Psoas muscle (tissue), 8 donors: ENCODE measurements around the gene IL23R. TPM values are rescaled to one million over a fixed set of nuclear protein-coding genes. Genes with fewer than 3 reads are reported as not detected.
A peak's percentile ranks its signal among the peaks of the same experiment; 100 is the strongest.

Experiments used
- ATAC-seq, 4 donors: fragments of 200-7000 bp; cut with Tn5 transposase; one replicate each; pipeline ENCODE4 v1.9.1; 2020; ENCODE audit warnings: moderate library complexity in 3 of 4, mild to moderate bottlenecking in 2 of 4
- DNase-seq, 2 donors: peaks; one replicate each; pipeline ENCODE4 v3.0.0-alpha.2; 2020
- H3K27ac ChIP-seq: fragments of 200-600 bp; one replicate; pipeline ENCODE4 v1.8.0; 2022
- H3K27me3 ChIP-seq, 3 donors: fragments of 200-600 bp in 1 of 3; one replicate each; pipeline versions ENCODE4 v1.6.1 to v1.8.0; 2013 to 2022; ENCODE audit warnings: low read length in 2 of 3, mild to moderate bottlenecking in 2 of 3, moderate library complexity in 1 of 3; ENCODE audit not compliant: insufficient read depth in 3 of 3
- H3K36me3 ChIP-seq, 2 donors: fragments of 200-600 bp in 1 of 2; one replicate each; pipeline versions ENCODE4 v1.6.1 to v1.8.0; 2013 to 2022; ENCODE audit warnings: low read depth in 1 of 2, mild to moderate bottlenecking in 1 of 2, moderate library complexity in 1 of 2; ENCODE audit not compliant: insufficient read depth in 1 of 2
- H3K4me1 ChIP-seq: fragments of 200-600 bp; one replicate; pipeline ENCODE4 v1.8.0; 2022
- H3K4me3 ChIP-seq: fragments of 200-600 bp; one replicate; pipeline ENCODE4 v1.8.0; 2022; ENCODE audit warnings: mild to moderate bottlenecking
- H3K9me3 ChIP-seq: fragments of 200-600 bp; one replicate; pipeline ENCODE4 v1.8.0; 2022
- WGBS, 3 donors: extraction: QIAGEN DNeasy Blood & Tissue Kit; methylation state at CpG; one replicate each; pipeline versions ENCODE4 v1.1.6 to v1.1.7; 2013; 5-methylcytosine and 5-hydroxymethylcytosine counted together
- intact Hi-C, 2 donors: fragments of 100-400 bp; cut with DNase I; formaldehyde crosslinking; loops; one replicate each; pipeline versions ENCODE4 v1.11.0 to v1.14.2; 2022
- polyA plus RNA-seq, 3 donors: library from polyadenylated mRNA; stranded (reverse); fragments of 200-250 nt; gene quantifications; one replicate each; pipeline ENCODE4 v1.2.3, GENCODE V29; 2013
- total RNA-seq, 4 donors: library from RNA; stranded (reverse); fragmentation: NEBNext Ultra II Directional in 2 of 4; extraction: Animal tissue kit (Norgen Biotek cat#: 25700) in 2 of 4; gene quantifications; one replicate each; pipeline versions ENCODE4 v1.2.1 to v1.2.4, GENCODE V29; 2021 to 2023
- TF ChIP-seq, protein P1 (sequence below): fragments of 200-600 bp; IDR thresholded peaks from one replicate; pipeline ENCODE4 v1.8.0; 2022; ENCODE audit warnings: antibody characterized with exemption
- donor health status: healthy with polysubstance abuse.
- donor health status: DM: no; HTN: no; CAD: no; lungs with moderate emphysema.
- donor health status: Bipolar disorder and iron deficiency.
- donor health status: healthy.
- donor health status: DM: yes; HTN: yes; CAD: no.
- donor health status: DM: no; HTN: no; CAD: no.
- donor health status: DM: no; HTN: no; CAD: no.
- donor health status: DM: yes; HTN: yes; CAD: no.

IL23R gene
- total and polyA plus RNA-seq, 7 donors = not detected

GRCh38 chr1:67148516-67149178, 17.6 kb upstream of the IL23R start:
- no peak for DNase-seq
- TF ChIP-seq, protein P1, sequence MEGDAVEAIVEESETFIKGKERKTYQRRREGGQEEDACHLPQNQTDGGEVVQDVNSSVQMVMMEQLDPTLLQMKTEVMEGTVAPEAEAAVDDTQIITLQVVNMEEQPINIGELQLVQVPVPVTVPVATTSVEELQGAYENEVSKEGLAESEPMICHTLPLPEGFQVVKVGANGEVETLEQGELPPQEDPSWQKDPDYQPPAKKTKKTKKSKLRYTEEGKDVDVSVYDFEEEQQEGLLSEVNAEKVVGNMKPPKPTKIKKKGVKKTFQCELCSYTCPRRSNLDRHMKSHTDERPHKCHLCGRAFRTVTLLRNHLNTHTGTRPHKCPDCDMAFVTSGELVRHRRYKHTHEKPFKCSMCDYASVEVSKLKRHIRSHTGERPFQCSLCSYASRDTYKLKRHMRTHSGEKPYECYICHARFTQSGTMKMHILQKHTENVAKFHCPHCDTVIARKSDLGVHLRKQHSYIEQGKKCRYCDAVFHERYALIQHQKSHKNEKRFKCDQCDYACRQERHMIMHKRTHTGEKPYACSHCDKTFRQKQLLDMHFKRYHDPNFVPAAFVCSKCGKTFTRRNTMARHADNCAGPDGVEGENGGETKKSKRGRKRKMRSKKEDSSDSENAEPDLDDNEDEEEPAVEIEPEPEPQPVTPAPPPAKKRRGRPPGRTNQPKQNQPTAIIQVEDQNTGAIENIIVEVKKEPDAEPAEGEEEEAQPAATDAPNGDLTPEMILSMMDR = no peak
- Histone ChIP-seq H3K9me3 (no peaks in the 10 kb centered on the region), H3K27me3 (no peaks in the 10 kb centered on the region), H3K27ac (no peak overlapping the region), H3K4me1 (no peaks in the 10 kb centered on the region), H3K4me3 (no peak overlapping the region), H3K36me3 (no peaks in the 10 kb centered on the region)
- 45 to 50% (median 49%) methylated on average over 6 of the region's 6 CpGs for WGBS, 3 donors
- peak in 3 of 4 donors; percentile 35 to 59 (median 57) for ATAC-seq
- intact Hi-C loops = loop anchor here (1.0 to 5.0 kb wide), 4 partner anchors 152 to 384 kb away; no protein-coding TSS in a partner anchor

DNA sequence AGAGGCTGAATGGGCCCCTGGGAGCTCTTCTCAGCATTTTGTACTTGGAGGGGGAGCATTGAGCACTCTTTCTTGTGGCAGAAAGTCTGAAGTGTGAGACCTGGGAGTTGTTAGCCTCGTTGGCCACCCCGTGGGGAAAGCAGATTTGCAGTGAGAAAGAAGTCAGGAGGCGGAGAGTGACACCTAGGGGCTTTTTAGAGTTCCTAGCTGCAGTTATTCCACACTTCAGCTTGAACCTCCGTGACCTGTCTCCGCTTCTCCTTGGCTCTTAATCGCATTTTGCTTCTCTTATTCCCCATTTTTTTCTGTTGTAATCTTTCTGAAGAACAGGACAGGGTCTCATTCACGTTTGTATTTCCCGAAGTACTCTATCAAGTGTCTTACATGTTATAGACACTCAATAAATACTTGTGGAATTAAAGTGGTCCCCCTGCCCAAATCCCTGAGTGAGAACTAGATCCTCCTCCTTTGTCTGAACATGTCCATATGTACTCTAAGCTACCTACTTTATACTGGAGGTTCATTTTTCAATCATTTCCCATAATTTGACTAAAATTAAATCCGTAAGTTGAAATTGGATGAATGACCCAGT, 17.0 kb upstream of the IL23R start:
- no peaks in the 10 kb centered on the region for H3K27me3 ChIP-seq
- DNase-seq (peak; percentile 47 to 64), ATAC-seq (peak; percentile 88 to 100 (median 96))
- no peak overlapping the region for H3K4me3 ChIP-seq
- H3K9me3 ChIP-seq = no peaks in the 10 kb centered on the region
- no peaks in the 10 kb centered on the region for H3K4me1 ChIP-seq
- TF ChIP-seq, protein P1 = peak; percentile 82
- 15 to 18% (median 16%) methylated on average over 9 of the region's 9 CpGs for WGBS, 3 donors
- no peaks in the 10 kb centered on the region for H3K36me3 ChIP-seq
- H3K27ac ChIP-seq = no peak overlapping the region
- intact Hi-C loops = loop anchor here (1.0 to 5.0 kb wide), 4 partner anchors 152 to 384 kb away; no protein-coding TSS in a partner anchor

GRCh38 chr1:67150931-67151330, 15.3 kb upstream of the IL23R start:
- intact Hi-C loops = no loop called here

DNA sequence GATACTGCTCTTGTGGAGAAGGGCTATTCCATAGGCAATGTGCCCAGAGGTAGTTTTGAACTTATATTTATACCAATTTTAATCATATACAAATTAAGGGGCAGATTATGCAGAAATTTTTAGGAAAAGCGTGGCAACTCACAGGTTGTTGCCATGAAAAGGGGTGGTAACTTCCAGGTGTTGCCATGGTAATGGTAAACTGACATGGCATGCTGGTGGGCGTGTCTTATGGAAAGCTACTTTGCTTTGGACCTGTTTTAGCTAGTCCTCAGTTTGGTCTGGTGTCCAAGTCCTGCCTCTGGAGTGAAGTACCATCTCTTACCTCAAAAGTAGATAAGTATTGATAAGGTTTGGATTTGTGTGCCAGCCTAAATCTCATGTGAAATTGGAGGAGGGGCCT, 7.9 kb upstream of the IL23R start:
- Histone ChIP-seq H3K9me3 (no peaks in the 10 kb centered on the region), H3K4me3 (no peak overlapping the region), H3K36me3 (no peaks in the 10 kb centered on the region), H3K27me3 (no peaks in the 10 kb centered on the region), H3K4me1 (no peaks in the 10 kb centered on the region), H3K27ac (no peak overlapping the region)
- intact Hi-C loops = no loop called here
- no peak for DNase-seq
- ATAC-seq = no peak
- 44 to 58% (median 54%) methylated on average over 2 of the region's 2 CpGs for WGBS, 3 donors
- TF ChIP-seq, protein P1 = no peak

More at GRCh38 chr1:67150931-67151330, 15.3 kb upstream of the IL23R start:
- TF ChIP-seq, protein P1 = no peak
- H3K36me3 ChIP-seq = no peaks in the 10 kb centered on the region
- no peaks in the 10 kb centered on the region for H3K9me3 ChIP-seq
- DNase-seq = no peak
- WGBS, 3 donors = 78 to 91% (median 83%) methylated on average over 4 of the region's 4 CpGs
- no peak overlapping the region for H3K27ac ChIP-seq
- no peaks in the 10 kb centered on the region for H3K4me1 ChIP-seq
- H3K4me3 ChIP-seq = no peak overlapping the region
- H3K27me3 ChIP-seq = no peaks in the 10 kb centered on the region
- no peak for ATAC-seq
